Measurements from ENCODE around the gene NCEH1. TPM values are rescaled to one million over a fixed set of nuclear protein-coding genes. Genes with fewer than 3 reads are reported as not detected.
A peak's percentile ranks its signal among the peaks of the same experiment; 100 is the strongest.

NCEH1 gene
- total and polyA plus RNA-seq, 7 donors, result 2.6 to 12.0 (median 5.1) TPM

DNA sequence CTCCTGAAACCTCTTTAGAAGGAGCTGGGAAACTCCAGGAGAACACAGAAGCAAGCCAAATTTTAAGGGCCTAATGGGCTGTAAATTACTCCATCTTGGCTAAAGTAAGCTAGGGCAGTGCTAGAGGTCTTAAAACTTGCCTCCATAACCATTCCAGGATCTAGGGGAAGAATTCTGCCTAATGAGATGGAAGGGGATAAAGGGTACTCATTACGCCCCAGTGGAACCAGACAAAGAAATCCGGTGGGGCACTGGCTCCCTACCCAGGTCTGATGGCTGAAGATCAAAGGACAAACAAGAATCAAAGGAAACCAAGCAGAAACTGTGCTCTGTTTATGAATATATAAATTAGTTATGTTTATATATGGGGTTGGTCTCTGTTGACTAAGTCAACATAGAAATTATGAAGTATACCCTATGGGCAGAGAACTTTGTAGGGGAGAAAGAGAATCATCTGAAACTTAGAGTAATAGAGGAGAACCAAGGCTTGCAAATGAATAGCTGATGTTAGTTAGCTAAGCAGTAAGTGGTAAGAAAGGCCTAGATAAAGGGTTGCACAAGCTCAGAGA, 57.8 kb downstream of the NCEH1 start:
- no peaks in the 10 kb centered on the region for H3K36me3 ChIP-seq (ENCODE audit: insufficient read depth in 1 of 2, low read depth in 1 of 2)

DNA sequence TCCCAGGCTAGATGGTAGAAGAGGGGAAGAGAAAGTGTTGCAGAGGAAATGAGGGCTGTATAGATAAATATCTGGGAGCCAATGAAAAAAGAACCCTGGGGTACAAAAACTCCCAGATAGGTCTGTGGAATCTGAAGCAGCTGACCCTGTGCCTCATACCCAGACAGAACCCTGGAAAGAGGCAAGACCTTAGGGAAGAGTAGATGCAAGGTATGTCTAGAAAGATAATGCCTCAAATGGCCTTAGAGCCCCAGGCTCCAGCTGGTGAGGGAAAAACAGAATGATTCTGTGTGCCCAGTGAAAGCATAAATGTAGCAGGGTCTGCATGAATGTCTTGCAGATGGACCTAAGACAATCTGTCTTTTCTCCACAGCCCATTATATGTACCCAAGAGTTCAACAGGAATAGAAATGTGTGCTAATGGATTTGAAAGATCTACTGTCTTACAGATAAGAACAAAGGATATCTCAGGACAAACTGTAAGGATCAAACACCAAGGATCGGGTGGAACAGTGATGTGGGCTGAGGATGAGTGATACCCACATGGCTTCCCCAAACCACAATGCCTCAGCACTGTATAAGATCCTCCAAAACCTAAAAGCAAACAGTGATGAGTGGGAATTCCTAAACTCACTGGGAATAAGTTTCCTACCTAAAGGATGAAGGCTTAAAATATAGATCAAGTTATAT, 58.8 kb downstream of the NCEH1 start:
- Histone ChIP-seq H3K4me3 (no peak overlapping the region), H3K27me3 (ENCODE audit: insufficient read depth in 3 of 3, low read length in 2 of 3) (no peaks in the 10 kb centered on the region), H3K27ac (no peak overlapping the region), H3K36me3 (ENCODE audit: insufficient read depth in 1 of 2, low read depth in 1 of 2) (no peaks in the 10 kb centered on the region), H3K4me1 (no peaks in the 10 kb centered on the region), H3K9me3 (no peaks in the 10 kb centered on the region)
- intact Hi-C loops (cut with DNase I), result no loop called here
- TF ChIP-seq, protein P1, sequence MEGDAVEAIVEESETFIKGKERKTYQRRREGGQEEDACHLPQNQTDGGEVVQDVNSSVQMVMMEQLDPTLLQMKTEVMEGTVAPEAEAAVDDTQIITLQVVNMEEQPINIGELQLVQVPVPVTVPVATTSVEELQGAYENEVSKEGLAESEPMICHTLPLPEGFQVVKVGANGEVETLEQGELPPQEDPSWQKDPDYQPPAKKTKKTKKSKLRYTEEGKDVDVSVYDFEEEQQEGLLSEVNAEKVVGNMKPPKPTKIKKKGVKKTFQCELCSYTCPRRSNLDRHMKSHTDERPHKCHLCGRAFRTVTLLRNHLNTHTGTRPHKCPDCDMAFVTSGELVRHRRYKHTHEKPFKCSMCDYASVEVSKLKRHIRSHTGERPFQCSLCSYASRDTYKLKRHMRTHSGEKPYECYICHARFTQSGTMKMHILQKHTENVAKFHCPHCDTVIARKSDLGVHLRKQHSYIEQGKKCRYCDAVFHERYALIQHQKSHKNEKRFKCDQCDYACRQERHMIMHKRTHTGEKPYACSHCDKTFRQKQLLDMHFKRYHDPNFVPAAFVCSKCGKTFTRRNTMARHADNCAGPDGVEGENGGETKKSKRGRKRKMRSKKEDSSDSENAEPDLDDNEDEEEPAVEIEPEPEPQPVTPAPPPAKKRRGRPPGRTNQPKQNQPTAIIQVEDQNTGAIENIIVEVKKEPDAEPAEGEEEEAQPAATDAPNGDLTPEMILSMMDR (IDR thresholded peaks at IDR 0.05), result no peak
- no peak for ATAC-seq
- 0 to 42% (median 3%) methylated on average over 1 of the region's 1 CpG for WGBS, 3 donors
- DNase-seq, result no peak

More for the DNA sequence above, 57.8 kb downstream of the NCEH1 start:
- no peak for ATAC-seq
- intact Hi-C loops (cut with DNase I), result no loop called here
- no peaks in the 10 kb centered on the region for H3K9me3 ChIP-seq
- no peak overlapping the region for H3K4me3 ChIP-seq
- 92 to 97% (median 93%) methylated on average over 2 of the region's 2 CpGs for WGBS, 3 donors
- TF ChIP-seq, protein P1 (IDR thresholded peaks at IDR 0.05), result no peak
- no peaks in the 10 kb centered on the region for H3K4me1 ChIP-seq
- DNase-seq, result no peak
- H3K27ac ChIP-seq, result no peak overlapping the region
- no peaks in the 10 kb centered on the region for H3K27me3 ChIP-seq (ENCODE audit: insufficient read depth in 3 of 3, low read length in 2 of 3)

DNA sequence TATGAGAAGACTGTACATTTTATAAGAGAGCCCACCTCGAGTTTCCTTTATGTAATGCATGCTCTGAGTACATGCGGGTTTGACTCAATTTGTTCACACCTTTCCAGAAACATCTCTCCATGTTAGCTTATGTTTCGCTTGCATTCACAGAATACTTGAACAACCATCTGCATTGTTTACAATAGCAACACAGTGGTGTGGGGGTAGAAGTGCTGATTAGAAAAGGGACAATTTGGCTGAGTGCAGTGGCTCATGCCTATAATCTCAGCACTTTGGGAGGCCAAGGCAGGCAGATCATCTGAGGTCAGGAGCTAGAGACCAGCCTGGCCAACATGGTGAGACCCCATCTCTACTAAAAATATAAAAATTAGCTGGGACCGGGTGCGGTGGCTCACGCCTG, 60.9 kb downstream of the NCEH1 start:
- H3K27me3 ChIP-seq (ENCODE audit: insufficient read depth in 3 of 3, low read length in 2 of 3), result no peaks in the 10 kb centered on the region
- no peaks in the 10 kb centered on the region for H3K36me3 ChIP-seq (ENCODE audit: insufficient read depth in 1 of 2, low read depth in 1 of 2)
- H3K9me3 ChIP-seq, result no peaks in the 10 kb centered on the region
- no peak overlapping the region for H3K27ac ChIP-seq
- intact Hi-C loops (cut with DNase I), result no loop called here
- H3K4me3 ChIP-seq, result no peak overlapping the region
- TF ChIP-seq, protein P1 (IDR thresholded peaks at IDR 0.05), result no peak
- DNase-seq (no peak), ATAC-seq (no peak)
- H3K4me1 ChIP-seq, result no peaks in the 10 kb centered on the region
- WGBS, 3 donors, result 92 to 95% (median 94%) methylated on average over 6 of the region's 6 CpGs

DNA sequence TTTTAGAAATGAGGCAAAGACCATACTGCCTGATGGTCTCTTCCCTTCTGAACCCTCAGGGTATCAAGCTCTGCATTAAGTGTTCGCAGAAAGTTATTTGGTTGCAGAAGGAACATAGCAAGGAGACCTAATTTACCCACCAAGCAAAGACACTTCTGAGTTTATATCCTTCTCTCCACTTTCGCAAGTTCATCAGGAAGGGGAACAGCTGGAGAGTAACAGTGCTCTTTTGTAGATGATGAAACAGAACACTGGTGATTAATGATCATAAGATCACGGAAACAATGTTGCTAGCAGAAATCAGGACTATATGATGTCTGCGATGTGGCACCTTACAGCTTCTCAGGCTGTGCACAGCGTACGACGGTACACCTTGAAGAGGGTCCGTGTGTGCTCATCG, 62.1 kb downstream of the NCEH1 start:
- DNase-seq (no peak), ATAC-seq (peak in 2 of 4 donors; percentile 57 to 65)
- no peak overlapping the region for H3K4me3 ChIP-seq
- H3K27me3 ChIP-seq (ENCODE audit: insufficient read depth in 3 of 3, low read length in 2 of 3), result no peaks in the 10 kb centered on the region
- 80 to 87% (median 81%) methylated on average over 9 of the region's 9 CpGs for WGBS, 3 donors
- TF ChIP-seq, protein P1 (IDR thresholded peaks at IDR 0.05), result no peak
- no peak overlapping the region for H3K27ac ChIP-seq
- H3K4me1 ChIP-seq, result no peaks in the 10 kb centered on the region
- intact Hi-C loops (cut with DNase I), result no loop called here
- H3K36me3 ChIP-seq (ENCODE audit: insufficient read depth in 1 of 2, low read depth in 1 of 2), result peaks cover 0 to 5% of the 10 kb centered on the region in 2 donors
- H3K9me3 ChIP-seq, result no peaks in the 10 kb centered on the region

All from psoas muscle (tissue), 8 donors.